T1000 (cell line): ENCODE measurements around the gene PTHLH.

Experiments
- DNase-seq: peaks from one replicate; lab custom pipeline; 2025; ENCODE audit warnings: mixed read lengths; lab: John Stamatoyannopoulos, UW

The PTHLH gene

DNA sequence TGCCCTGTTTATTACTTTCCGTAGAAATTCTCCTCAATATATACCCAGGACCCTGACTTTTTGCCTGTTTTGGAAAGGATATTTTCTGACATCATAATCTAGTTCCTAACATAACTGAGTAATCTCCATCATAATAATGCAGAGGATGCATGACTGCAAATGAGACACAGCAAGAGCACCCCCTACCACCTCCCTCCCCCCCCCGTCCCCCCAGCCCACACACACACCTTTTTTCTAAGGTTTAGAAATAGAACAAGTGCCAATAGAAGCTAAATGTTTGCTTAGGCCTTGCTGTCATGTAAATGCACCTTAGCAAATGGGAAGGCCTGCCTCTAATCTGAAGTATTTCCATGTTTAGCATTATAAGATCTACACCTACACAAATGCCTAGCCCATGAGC lies at the start of gene PTHLH:
TSS of gene PTHLH (minus strand) at position 13 of the 400 bp plus-strand sequence. CDS start 3,239 bp downstream, outside the sequence.
- no peak for DNase-seq

- no peak for DNase-seq
Observed at GRCh38 chr12:28021704-28022103, 49.2 kb upstream of the PTHLH start.

DNA sequence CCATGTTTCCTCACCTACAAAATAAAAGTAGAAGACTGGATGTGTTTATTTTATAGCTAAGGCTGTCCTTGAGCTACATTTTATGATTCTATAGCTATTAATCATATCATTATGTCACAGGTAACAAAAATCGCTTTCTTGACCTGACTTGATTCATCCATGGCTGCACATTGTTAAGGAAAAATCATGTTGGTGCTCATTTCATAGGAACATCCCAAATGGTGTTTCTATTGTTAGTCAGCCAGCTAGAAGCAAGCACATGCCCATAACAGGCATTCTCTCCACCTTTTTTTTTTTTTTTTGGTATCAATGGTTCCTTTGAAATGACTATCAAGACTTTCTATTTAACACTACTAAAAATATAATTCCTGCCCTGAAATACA lies 45.3 kb upstream of the PTHLH start:
- no peak for DNase-seq

GRCh38 chr12:28017126-28017872 lies 44.8 kb upstream of the PTHLH start:
- DNase-seq, result no peak

- no peak for DNase-seq
Observed at GRCh38 chr12:28015165-28015564, 42.6 kb upstream of the PTHLH start.

- DNase-seq, result no peak
Observed at GRCh38 chr12:28014196-28014595, 41.7 kb upstream of the PTHLH start.

GRCh38 chr12:28012333-28012918 lies 39.9 kb upstream of the PTHLH start:
- DNase-seq, result no peak

DNA sequence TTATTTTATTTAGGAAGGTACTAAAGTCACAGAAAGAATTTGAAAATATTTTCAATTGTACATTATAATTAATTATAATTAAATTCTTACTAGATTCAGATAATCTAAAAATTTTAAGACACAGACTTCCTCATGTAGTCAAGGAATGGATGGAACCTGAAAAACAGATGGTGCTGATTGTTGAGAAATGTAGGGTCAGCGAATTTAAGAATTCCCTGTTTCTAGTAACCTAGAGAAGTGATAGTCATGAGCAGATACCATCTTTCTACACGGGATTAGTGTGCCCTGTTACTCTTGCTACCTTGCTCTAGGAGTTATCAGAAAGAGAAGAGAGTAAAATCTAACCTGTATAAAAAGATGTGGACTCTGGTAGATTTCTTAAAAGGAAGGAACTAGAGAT lies 37.5 kb upstream of the PTHLH start:
- DNase-seq, result no peak

- DNase-seq, result no peak
Observed at GRCh38 chr12:27999970-28000369, 27.4 kb upstream of the PTHLH start.

DNA sequence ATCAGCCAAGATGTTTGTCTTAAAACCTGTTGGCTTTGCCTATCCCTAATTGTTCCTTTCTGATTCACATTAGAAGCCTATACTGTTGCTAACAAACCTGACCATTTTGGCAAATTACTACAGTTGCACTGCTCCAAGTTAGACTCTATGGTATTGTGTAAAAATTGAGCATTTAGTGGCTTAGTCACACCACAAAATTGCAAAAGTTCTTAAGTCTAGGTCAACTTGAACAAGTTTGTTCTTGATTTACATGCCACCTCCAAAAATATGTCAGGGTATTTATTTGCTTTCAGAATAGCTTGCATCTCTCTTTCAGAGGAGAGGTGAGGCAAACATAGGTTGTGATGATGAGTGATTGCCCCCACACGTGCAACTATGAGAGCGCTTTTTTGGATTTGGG lies 27.0 kb upstream of the PTHLH start:
- DNase-seq, result no peak

- DNase-seq, result no peak
Observed at GRCh38 chr12:27998658-27999057, 26.1 kb upstream of the PTHLH start.

DNA sequence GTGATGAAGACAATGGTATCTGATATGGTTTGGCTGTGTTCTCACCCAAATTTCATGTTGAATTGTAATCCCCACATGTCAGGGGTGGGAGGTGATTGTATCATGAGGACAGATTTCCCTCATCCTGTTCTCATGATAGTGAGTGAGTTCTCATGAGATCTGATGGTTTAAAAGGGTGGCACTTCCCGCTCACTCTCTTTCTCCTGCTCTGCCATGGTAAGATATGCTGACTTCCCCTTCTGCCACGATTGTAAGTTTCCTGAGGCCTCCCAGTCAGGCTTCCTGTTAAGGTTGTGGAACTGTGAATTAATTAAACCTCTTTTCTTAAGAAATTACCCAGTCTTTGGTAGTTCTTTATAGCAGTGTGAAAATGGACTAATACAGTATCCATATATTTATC lies 25.6 kb upstream of the PTHLH start:
- DNase-seq, result no peak

DNA sequence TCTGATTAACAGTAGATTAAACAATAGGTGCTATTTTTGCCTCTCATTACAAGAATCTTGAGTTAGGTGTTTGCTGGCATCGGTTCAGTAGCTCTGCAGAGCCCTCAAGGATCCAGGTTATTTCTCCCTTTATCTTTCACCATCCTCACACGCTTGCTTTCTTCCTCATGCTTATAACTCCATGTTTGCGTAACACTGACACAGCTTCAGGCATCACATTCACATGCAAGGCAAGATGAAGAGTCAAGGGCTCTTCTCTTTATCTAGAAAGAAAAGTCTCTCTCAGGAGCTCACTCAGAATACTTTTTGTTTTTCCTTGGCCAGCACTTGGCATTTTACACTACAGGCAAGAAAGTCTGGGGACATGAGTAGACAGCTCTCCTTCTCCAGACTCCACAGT lies 24.2 kb upstream of the PTHLH start:
- no peak for DNase-seq

GRCh38 chr12:27995406-27995805 lies 22.9 kb upstream of the PTHLH start:
- DNase-seq, result no peak

DNA sequence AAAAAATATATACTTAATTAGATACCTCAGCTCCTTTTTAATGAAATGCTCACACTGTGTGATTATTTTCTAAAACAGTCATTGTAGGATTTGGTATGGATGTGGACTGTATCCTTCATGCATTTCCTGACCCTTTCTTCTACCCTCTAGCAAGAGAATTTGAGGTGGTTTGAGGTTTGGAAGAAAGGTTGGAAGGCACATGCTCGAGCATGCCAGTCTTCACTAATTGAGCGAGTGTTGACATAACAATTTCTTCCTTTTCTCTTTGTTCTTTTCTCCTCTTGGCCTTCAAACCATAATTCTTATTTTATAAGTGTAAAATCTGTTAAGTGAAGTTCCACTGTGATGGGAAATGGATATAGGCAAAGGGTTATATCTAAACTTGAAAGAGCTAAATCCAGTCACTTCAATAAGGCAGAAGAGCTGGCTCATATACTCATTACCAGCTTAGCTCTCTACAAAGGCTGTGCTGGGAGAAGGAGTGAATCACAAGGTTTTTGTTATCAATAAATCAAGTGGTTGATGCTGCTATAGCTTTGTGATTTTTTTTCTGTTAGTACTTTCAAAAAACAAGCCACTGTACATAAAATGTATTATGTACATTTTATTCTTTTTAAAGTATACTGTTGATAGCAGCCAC lies 16.2 kb upstream of the PTHLH start:
- DNase-seq, result no peak

- DNase-seq, result no peak
Observed at GRCh38 chr12:27987331-27987730, 14.8 kb upstream of the PTHLH start.

- DNase-seq, result peak; percentile 72
Observed at GRCh38 chr12:27984275-27984674, 11.7 kb upstream of the PTHLH start.

GRCh38 chr12:27982951-27983350 lies 10.4 kb upstream of the PTHLH start:
- DNase-seq, result no peak

- DNase-seq, result no peak
Observed at GRCh38 chr12:27982385-27982784, 9.9 kb upstream of the PTHLH start.

DNA sequence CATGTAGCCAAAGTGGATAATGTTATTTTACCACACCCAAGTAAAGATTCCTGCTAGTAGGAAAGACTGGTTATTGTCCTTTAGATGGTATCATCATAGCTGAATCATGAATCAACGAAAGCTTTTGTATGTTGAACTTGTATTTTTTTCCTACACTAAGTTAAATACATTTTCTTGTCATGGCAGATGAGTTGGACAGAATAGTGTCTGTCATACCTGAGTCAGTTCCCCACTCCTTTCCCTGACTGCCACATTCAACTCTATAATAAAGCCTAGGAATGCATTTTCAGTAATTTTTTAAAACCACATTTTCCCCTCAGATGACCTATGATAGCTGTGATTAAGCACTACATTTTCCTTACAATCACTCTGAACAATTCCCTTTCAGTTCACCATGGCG lies 9.3 kb upstream of the PTHLH start:
- DNase-seq, result peak; percentile 20

- no peak for DNase-seq
Observed at GRCh38 chr12:27979145-27979544, 6.6 kb upstream of the PTHLH start.

DNA sequence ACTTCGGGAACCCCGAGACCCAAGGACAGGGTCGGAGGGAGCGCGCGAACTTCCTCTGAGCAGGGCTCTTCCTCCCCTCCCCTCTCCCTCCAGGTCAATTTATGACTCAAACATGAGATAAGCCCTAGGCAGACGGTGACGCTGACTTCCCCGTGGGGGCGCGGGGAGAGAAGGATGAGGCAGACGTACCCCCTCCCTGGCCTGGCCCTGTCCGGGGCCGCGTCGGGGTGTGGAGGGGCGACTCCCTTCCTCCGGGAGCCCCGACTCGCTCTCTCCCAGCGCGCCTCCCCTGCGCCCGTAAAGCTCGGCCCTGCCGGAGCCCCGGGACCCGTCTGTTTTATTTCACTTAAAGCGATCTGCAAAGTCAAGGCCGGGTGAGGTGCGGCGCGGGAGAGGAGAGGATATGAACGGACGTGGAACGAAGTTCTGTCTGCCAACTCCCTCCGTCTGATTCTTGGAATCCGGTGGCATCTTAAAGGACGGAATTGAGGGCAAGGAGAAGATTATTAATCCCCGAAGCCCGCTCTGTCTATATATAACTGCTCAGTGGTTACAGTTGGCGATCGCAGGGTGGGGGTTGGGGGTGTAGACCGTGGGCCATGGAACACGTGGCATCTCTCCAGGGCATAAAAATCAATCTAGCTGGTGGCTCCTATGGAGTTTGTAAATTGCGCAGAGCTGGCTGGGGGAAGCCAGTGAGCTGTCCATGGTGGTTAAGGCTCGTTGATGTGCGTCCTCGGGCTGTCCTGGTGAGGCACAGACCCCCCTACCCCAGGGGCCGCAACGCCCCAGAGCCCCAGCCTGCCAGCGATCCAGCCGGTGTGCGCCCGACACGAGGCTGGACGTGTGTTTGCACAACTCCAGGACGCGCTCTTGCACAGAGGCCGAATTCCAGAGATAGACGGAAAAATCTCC lies 2.9 kb upstream of the PTHLH start:
- peak; percentile 32 for DNase-seq
